MCF 10A (cell line): ENCODE measurements around the gene LRRC36. TPM values are rescaled to one million over a fixed set of nuclear protein-coding genes. Genes with fewer than 3 reads are reported as not detected.

Experiments used
- BruUV-seq: library from RNA; stranded (reverse); fragments of 400-500 nt; replicated peaks from 2 replicates; lab custom pipeline; 2021; lab: Mats Ljungman, UMichigan
- CTCF ChIA-PET: fragments of 300-600 bp; sonication (Branson Sonifier 250); formaldehyde crosslinking; extraction: SDS; loops from one replicate; lab custom pipeline; 2021; ENCODE audit warnings: antibody characterized with exemption, inconsistent platforms; lab: Yijun Ruan, JAX
- POLR2A ChIA-PET: fragments of 300-600, 350-650 bp; sonication (Branson Sonifier 250); formaldehyde crosslinking; extraction: SDS; loops from one replicate; lab custom pipeline; 2020; ENCODE audit warnings: antibody characterized with exemption, inconsistent platforms; lab: Yijun Ruan, JAX
- DNase-seq: peaks from one replicate; pipeline ENCODE4 v3.0.0-alpha.2; 2018; ENCODE audit not compliant: unreplicated experiment
- H3K27ac Mint-ChIP-seq: one replicate; pipeline ENCODE4 v1.8.0; 2022; ENCODE audit warnings: mild to moderate bottlenecking, low read depth, mixed read lengths; ENCODE audit not compliant: unreplicated experiment
- H3K27me3 Mint-ChIP-seq: one replicate; pipeline ENCODE4 v1.8.0; 2022; ENCODE audit warnings: mixed read lengths; ENCODE audit not compliant: insufficient read depth, unreplicated experiment
- H3K36me3 Mint-ChIP-seq: one replicate; pipeline ENCODE4 v1.8.0; 2022; ENCODE audit warnings: mild to moderate bottlenecking, moderate library complexity, mixed read lengths; ENCODE audit not compliant: insufficient read depth, unreplicated experiment
- H3K4me1 Mint-ChIP-seq: one replicate; pipeline ENCODE4 v1.8.0; 2022; ENCODE audit warnings: mixed read lengths; ENCODE audit not compliant: insufficient read depth, unreplicated experiment
- H3K4me3 Mint-ChIP-seq: one replicate; pipeline ENCODE4 v1.8.0; 2022; ENCODE audit warnings: mild to moderate bottlenecking, moderate library complexity, mixed read lengths; ENCODE audit not compliant: unreplicated experiment
- H3K9me3 Mint-ChIP-seq: one replicate; pipeline ENCODE4 v1.8.0; 2022; ENCODE audit warnings: mixed read lengths; ENCODE audit not compliant: unreplicated experiment
- CTCF ChIP-seq: fragments of 200-600 bp; IDR thresholded peaks from one replicate; pipeline ENCODE4 v1.8.0; 2022; ENCODE audit warnings: antibody characterized with exemption, mild to moderate bottlenecking; ENCODE audit not compliant: unreplicated experiment
- intact Hi-C: fragments of 100-400 bp; cut with micrococcal nuclease; formaldehyde crosslinking; loops from 2 replicates; pipeline ENCODE4 v1.14.1; 2022
- total RNA-seq: library from RNA; stranded (reverse); gene quantifications from 2 replicates; pipeline ENCODE4 v1.2.3, GENCODE V29; 2022

Gene LRRC36
- total RNA-seq, 1 experiment from 2014 or later = not detected

- POLR2A ChIA-PET = interaction anchor here (0.7 kb wide), 1 partner anchor 79 kb away, joined by 3 read pairs; no protein-coding TSS in a partner anchor
- H3K36me3 Mint-ChIP-seq = no peaks in the 10 kb centered on the region
- no TSS peak for BruUV-seq
- CTCF ChIA-PET = interaction anchor here (0.6 to 1.8 kb wide), 4 partner anchors 15 to 79 kb away, joined by 3 to 14 read pairs (median 4); no protein-coding TSS in a partner anchor
- H3K27ac Mint-ChIP-seq = no peak overlapping the region
- no peaks in the 10 kb centered on the region for H3K4me1 Mint-ChIP-seq
- intact Hi-C loops = loop anchor here (1.0 kb wide), 1 partner anchor 79 kb away; no protein-coding TSS in a partner anchor
- H3K27me3 Mint-ChIP-seq = no peaks in the 10 kb centered on the region
- peak; percentile 23 for DNase-seq
- no peak overlapping the region for H3K4me3 Mint-ChIP-seq
- TF ChIP-seq CTCF = peak; percentile 24
- H3K9me3 Mint-ChIP-seq = no peaks in the 10 kb centered on the region
These were observed 12.8 kb downstream of the LRRC36 start for GRCh38 chr16:67339453-67339852.

GRCh38 chr16:67341250-67341649 is 14.6 kb downstream of the LRRC36 start:
- ChIA-PET POLR2A (no interaction called here), CTCF (no interaction called here)
- BruUV-seq = no TSS peak
- no peaks in the 10 kb centered on the region for H3K9me3 Mint-ChIP-seq
- intact Hi-C loops = no loop called here
- no peaks in the 10 kb centered on the region for H3K36me3 Mint-ChIP-seq
- no peak overlapping the region for H3K4me3 Mint-ChIP-seq
- no peak for TF ChIP-seq CTCF
- no peaks in the 10 kb centered on the region for H3K4me1 Mint-ChIP-seq
- no peaks in the 10 kb centered on the region for H3K27me3 Mint-ChIP-seq
- no peak for DNase-seq
- H3K27ac Mint-ChIP-seq = no peak overlapping the region

GRCh38 chr16:67342616-67343015 is 16.0 kb downstream of the LRRC36 start:
- intact Hi-C loops = no loop called here
- H3K4me1 Mint-ChIP-seq = no peaks in the 10 kb centered on the region
- no TSS peak for BruUV-seq
- H3K27ac Mint-ChIP-seq = no peak overlapping the region
- no peaks in the 10 kb centered on the region for H3K36me3 Mint-ChIP-seq
- no peaks in the 10 kb centered on the region for H3K27me3 Mint-ChIP-seq
- POLR2A ChIA-PET = no interaction called here
- H3K4me3 Mint-ChIP-seq = no peak overlapping the region
- CTCF ChIA-PET = interaction anchor here (0.5 kb wide), 1 partner anchor 151 kb away, joined by 3 read pairs; no protein-coding TSS in a partner anchor
- DNase-seq = no peak
- no peaks in the 10 kb centered on the region for H3K9me3 Mint-ChIP-seq
- no peak for TF ChIP-seq CTCF

GRCh38 chr16:67345401-67345800 is 18.8 kb downstream of the LRRC36 start:
- DNase-seq = no peak
- no TSS peak for BruUV-seq
- POLR2A ChIA-PET = no interaction called here
- no peak for TF ChIP-seq CTCF
- Mint-ChIP-seq H3K9me3 (no peaks in the 10 kb centered on the region), H3K27ac (no peak overlapping the region), H3K4me1 (no peaks in the 10 kb centered on the region), H3K36me3 (no peaks in the 10 kb centered on the region), H3K4me3 (no peak overlapping the region), H3K27me3 (no peaks in the 10 kb centered on the region)
- CTCF ChIA-PET = interaction anchor here (0.6 to 0.9 kb wide), 3 partner anchors 32 to 81 kb away, joined by 4 to 5 read pairs (median 4); no protein-coding TSS in a partner anchor
- intact Hi-C loops = no loop called here
